ENCODE measurements around the gene AMMECR1. TPM values are rescaled to one million over a fixed set of nuclear protein-coding genes. Genes with fewer than 3 reads are reported as not detected.

The AMMECR1 gene
- total RNA-seq, 4 donors from 2014 or later: 7.4 to 10.0 (median 8.2) TPM

GRCh38 chrX:110294087-110294486 lies 23.8 kb downstream of the AMMECR1 start:
- no peak for TF ChIP-seq POLR2A (IDR thresholded peaks at IDR 0.05)
- no peak for TF ChIP-seq CTCF (IDR thresholded peaks at IDR 0.05)
- no peaks in the 10 kb centered on the region for H3K36me3 ChIP-seq
- H3K27ac ChIP-seq: no peak overlapping the region
- H3K4me1 ChIP-seq: no peaks in the 10 kb centered on the region
- H3K27me3 ChIP-seq: no peaks in the 10 kb centered on the region
- DNase-seq: no peak
- no peaks in the 10 kb centered on the region for H3K9me3 ChIP-seq
- H3K4me3 ChIP-seq: no peak overlapping the region

GRCh38 chrX:110293658-110294057 lies 24.2 kb downstream of the AMMECR1 start:
- Histone ChIP-seq H3K4me1 (no peaks in the 10 kb centered on the region), H3K4me3 (no peak overlapping the region), H3K27ac (no peak overlapping the region), H3K27me3 (no peaks in the 10 kb centered on the region), H3K36me3 (no peaks in the 10 kb centered on the region), H3K9me3 (no peaks in the 10 kb centered on the region)
- TF ChIP-seq CTCF (IDR thresholded peaks at IDR 0.05): no peak
- TF ChIP-seq POLR2A (IDR thresholded peaks at IDR 0.05): no peak
- DNase-seq: no peak

- no peaks in the 10 kb centered on the region for H3K4me1 ChIP-seq
- no peak overlapping the region for H3K27ac ChIP-seq
- no peak overlapping the region for H3K4me3 ChIP-seq
- TF ChIP-seq POLR2A (IDR thresholded peaks at IDR 0.05) (no peak), CTCF (IDR thresholded peaks at IDR 0.05) (no peak)
- DNase-seq: no peak
- H3K27me3 ChIP-seq: no peaks in the 10 kb centered on the region
- no peaks in the 10 kb centered on the region for H3K9me3 ChIP-seq
- no peaks in the 10 kb centered on the region for H3K36me3 ChIP-seq
Measured at GRCh38 chrX:110287605-110288004, 30.3 kb downstream of the AMMECR1 start.

- DNase-seq: no peak
- Histone ChIP-seq H3K27ac (no peak overlapping the region), H3K9me3 (no peaks in the 10 kb centered on the region), H3K4me3 (no peak overlapping the region), H3K27me3 (no peaks in the 10 kb centered on the region), H3K4me1 (no peaks in the 10 kb centered on the region), H3K36me3 (no peaks in the 10 kb centered on the region)
- no peak for TF ChIP-seq POLR2A (IDR thresholded peaks at IDR 0.05)
- no peak for TF ChIP-seq CTCF (IDR thresholded peaks at IDR 0.05)
Measured at GRCh38 chrX:110286106-110286505, 31.8 kb downstream of the AMMECR1 start.

GRCh38 chrX:110284159-110284558 lies 33.7 kb downstream of the AMMECR1 start:
- Histone ChIP-seq H3K4me1 (no peaks in the 10 kb centered on the region), H3K27ac (no peak overlapping the region), H3K27me3 (no peaks in the 10 kb centered on the region), H3K4me3 (no peak overlapping the region), H3K9me3 (no peaks in the 10 kb centered on the region), H3K36me3 (no peaks in the 10 kb centered on the region)
- TF ChIP-seq CTCF (IDR thresholded peaks at IDR 0.05) (no peak), POLR2A (IDR thresholded peaks at IDR 0.05) (no peak)
- DNase-seq: no peak

- Histone ChIP-seq H3K36me3 (no peaks in the 10 kb centered on the region), H3K4me3 (no peak overlapping the region), H3K4me1 (no peaks in the 10 kb centered on the region), H3K27me3 (no peaks in the 10 kb centered on the region), H3K9me3 (no peaks in the 10 kb centered on the region), H3K27ac (no peak overlapping the region)
- DNase-seq: no peak
- TF ChIP-seq POLR2A (IDR thresholded peaks at IDR 0.05) (no peak), CTCF (IDR thresholded peaks at IDR 0.05) (no peak)
Measured at GRCh38 chrX:110282922-110283321, 35.0 kb downstream of the AMMECR1 start.
